Activated CD4-positive, CD25-positive, alpha-beta regulatory T cell treated with anti-CD3 and anti-CD28 coated beads, Interleukin-2, amount 50 U/mL, for 16 hours (primary cell): ENCODE measurements around the gene PGAM2.

Source experiments
- DNase-seq: peaks from one replicate; pipeline ENCODE4 v3.0.0-alpha.2; 2020; ENCODE audit warnings: low read depth, low spot score

Gene PGAM2

DNA sequence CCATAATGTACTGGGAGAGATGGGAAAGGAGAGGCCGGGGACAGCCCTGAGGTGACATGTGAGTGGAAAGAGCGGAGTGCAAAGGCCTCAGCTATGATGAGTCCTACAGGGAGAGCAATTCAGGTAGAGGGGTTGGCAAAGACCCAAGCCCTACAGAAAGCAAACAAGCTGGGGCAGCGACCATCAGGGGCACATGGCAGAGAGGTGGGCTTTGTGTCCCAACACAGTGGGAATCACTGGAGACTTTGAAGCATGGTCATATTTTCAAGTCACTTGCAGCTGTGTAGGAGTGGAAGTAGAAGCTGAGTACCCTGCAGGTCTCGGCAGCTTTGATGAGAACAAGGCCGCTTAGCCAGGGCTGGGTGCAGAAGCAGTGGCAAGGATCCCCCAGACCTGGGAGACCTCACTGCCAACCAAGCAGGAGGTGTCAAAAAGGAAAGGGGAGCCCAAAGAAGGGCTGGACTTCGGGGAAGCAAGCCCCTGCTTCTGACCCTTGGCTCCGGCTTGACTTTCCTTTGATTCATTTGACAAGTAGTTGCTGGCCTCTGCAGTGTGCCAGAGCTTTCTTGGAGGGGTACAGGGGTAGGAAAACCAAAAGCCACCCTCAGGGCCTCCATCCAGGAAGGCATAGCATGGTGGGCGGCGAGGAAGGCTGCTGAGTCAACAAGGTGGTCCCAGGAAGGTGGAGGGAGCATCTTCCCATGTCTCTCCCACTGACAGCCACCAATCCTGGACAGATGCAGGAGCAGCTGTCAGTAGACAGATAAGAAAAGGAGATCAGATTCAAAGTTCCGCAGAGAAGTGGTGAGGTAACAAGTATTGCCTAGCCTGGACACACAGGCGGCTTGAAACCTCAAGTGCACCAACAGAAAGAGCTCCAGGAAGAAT, 1.9 kb upstream of the PGAM2 start:
- DNase-seq, result no peak

DNA sequence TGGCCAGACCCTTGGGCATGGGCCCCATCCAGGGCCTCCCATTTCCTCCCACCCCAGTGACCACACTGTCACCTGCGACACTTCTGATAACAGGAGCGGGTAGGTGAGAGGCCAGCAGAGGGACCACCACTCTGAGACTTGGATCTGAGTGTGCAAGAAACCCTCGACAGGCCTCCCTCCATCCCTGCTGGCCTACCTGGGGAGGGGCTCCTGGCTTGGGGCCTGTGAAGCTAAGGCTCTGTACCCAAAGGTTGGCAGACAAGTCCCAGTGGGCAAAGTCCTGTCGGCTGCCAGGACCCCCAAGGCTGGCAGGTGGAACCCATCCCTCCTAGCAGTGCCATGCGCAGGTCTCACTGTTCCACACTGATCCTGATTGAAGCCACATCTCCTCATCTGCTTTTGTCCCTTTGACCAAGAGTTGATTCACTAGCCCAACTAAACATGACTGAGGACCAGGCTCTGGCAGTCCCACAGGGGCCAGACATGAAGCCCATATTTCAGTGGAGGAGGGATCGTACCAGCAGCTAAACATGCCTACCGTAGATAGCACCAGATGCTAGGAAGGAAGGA, 1.2 kb upstream of the PGAM2 start:
- no peak for DNase-seq

DNA sequence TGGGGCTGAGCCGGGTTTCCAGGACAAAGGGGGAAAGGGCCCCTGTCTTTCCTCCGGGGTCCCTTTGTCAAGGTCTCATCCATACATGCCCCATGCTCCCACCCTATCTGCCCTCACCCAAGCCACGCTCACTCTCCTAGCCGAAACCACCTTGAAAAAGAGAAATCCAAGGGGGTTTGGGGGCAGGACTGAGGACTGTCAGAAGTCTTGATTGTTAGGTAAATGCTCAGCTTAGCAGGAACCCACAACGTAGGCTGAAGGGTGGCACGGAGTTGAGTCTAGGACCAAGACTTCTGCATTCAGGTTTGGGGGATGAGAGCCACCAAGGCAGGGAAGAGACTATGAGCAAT, 719 bp upstream of the PGAM2 start:
- no peak for DNase-seq

DNA sequence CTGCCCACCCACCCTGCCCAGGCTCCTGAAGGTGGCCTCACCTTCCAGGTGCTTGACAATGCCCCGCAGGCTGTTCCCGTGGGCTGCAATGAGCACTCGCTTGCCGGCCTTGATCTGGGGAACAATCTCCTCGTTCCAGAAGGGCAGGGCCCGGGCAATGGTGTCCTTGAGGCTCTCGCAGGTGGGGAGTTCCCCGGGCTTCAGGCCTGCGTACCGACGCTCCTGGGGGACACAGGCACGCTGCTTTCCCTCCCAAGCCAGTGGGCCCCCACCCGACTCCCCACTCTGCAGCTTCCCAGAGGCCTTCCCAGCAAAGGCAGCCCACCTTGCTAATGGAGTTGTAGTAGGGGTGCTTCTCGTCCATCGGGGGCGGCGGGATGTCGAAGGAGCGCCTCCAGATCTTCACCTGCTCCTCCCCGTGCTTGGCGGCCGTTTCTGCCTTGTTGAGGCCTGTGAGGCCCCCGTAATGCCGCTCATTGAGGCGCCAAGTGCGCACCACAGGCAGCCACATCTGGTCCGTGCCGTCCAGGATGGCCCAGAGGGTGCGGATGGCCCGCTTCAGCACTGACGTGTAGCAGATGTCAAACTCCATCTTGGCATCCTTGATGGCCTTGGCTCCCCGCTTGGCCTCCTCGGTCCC, 456 bp downstream of the PGAM2 start:
- DNase-seq, result no peak

DNA sequence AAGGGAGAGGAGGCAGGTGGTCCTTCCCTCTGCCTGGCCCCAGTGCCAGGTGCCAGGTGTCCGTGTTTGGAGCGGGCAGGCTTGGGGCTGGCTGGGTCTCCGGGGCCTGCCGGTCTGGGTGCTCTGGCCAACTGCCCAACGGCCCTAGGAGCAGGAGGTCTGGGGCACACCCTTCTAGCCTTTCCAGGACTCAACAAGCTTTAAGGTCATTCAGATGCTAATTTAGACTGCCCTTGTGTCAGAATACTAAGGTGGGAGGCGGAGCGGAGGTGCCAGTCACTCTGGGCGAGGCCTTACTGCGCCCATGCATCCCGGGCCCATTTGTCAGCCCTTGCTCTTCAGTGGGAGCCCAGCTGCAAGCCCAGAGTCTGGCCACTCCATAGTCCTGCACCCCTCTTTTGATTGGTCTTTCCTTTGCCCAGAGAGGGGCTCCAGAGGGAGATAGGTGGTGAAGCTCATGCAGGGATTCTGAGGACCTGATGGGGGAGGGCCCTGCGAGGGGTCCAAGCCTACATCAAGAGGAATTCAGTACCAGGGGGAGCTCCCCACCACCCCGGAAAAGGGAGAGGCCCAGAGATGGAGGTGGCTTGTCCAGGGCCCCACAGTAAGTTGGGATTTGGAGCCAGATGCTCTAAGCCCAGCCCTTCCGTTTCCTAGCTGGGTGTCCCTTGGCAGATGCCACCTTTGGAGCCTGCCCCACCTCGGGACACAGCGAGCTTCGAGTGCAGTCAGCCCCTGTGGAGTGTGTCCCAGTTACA, 1.3 kb downstream of the PGAM2 start:
- DNase-seq, result no peak

DNA sequence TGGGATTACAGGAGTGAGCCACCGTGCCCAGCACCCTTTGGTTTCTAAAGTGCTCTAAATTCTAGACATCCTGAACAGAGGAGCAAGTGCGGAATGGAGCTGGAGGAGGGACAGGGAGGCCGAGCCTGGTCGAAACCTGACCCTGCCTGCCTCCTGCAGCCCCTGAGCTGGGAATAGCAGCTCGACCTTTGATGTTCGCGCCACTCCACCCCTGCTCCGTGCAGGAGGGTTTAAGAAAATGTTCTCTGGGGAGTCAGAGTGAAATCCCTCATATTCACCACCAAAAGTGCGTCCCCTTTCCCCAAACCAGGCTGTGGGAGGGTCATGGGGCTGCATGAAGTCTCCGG, 1.8 kb downstream of the PGAM2 start:
- no peak for DNase-seq

DNA sequence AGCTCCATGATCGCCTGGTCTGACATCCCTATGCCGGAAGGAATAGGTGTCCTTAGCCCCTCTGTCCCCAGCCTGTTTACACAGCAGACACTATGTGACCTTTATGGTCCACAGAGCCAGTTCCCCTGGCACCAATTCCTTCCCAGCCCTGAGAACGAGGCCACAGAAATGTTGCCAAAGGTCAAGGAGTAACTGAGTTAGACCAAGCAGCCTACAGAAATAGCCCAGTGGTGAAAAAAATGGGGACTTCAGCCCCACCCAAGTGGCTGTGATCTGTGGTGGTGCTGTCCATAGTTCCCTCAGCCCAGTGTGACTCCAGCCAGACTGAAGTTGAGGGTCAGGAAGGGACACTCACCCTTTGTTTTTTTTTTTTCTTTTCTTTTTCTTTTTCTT, 2.5 kb downstream of the PGAM2 start:
- no peak for DNase-seq

DNA sequence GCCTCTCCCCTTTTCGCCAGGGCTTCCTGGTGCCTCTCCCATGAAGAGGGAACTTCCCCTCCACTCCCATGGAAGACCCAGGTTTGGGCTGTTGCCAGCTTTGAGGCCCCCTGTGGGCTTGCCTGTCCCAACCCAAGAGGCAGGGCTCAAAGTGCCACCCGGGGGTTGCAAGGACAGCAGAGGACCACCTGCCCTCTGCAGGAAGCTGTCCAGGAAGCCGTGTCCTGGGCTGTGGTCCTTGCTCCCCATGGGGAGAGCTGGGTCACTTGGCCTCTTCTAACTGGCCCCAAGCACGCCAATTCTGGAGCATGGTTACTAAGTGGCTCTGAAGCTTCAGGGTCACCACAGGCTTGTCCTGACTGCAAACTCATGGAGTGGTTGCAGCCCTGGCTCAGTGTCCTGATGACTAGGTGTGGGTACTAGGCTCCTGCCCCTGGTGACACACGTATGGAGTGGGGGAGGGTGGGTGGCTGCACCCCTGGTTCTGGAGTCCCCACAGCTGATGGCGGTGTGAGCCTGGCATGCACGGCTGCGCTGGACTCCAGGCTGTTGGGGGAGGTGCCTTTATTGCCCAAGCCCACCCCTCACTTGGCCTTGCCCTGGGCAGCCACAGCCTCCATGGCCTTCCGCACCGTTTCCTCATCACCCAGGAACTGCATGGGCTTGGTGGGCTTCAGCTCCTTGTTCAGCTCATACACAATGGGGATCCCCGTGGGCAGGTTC, 3.0 kb downstream of the PGAM2 start:
- DNase-seq, result no peak

DNA sequence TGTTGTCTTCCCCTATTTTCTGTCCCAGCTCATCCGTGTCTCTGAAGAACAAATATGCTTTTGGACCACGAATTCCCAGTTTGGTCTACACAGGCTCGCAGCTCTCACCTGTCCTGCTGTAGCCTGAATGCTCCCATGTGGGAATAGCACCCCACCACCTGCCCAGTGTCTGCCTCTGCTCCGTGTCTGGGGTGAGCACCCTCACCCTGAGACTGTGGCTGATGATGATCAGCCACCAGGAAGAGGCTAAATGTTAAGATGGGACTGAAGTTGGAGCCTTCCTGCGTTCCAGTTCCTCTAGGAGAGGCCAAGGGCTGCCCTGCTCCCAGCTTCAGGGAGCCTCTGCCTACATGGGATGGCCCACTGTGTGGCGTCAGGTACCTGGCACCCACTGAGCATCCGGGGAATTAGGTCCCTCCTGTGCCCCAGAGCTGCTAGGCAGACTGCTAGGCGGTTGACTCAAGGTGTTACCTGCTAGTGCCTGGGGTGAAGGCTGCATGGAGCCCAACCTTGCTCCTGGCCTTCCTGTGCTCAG, 3.7 kb downstream of the PGAM2 start:
- no peak for DNase-seq

DNA sequence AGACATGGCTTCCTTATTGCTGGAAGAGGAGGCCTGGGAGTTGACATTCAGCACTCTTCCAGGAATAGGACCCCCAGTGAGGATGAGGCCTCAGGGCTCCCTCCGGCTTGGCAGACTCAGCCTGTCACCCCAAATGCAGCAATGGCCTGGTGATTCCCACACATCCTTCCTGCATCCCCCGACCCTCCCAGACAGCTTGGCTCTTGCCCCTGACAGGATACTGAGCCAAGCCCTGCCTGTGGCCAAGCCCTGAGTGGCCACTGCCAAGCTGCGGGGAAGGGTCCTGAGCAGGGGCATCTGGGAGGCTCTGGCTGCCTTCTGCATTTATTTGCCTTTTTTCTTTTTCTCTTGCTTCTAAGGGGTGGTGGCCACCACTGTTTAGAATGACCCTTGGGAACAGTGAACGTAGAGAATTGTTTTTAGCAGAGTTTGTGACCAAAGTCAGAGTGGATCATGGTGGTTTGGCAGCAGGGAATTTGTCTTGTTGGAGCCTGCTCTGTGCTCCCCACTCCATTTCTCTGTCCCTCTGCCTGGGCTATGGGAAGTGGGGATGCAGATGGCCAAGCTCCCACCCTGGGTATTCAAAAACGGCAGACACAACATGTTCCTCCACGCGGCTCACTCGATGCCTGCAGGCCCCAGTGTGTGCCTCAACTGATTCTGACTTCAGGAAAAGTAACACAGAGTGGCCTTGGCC, 4.3 kb downstream of the PGAM2 start:
- DNase-seq, result no peak

DNA sequence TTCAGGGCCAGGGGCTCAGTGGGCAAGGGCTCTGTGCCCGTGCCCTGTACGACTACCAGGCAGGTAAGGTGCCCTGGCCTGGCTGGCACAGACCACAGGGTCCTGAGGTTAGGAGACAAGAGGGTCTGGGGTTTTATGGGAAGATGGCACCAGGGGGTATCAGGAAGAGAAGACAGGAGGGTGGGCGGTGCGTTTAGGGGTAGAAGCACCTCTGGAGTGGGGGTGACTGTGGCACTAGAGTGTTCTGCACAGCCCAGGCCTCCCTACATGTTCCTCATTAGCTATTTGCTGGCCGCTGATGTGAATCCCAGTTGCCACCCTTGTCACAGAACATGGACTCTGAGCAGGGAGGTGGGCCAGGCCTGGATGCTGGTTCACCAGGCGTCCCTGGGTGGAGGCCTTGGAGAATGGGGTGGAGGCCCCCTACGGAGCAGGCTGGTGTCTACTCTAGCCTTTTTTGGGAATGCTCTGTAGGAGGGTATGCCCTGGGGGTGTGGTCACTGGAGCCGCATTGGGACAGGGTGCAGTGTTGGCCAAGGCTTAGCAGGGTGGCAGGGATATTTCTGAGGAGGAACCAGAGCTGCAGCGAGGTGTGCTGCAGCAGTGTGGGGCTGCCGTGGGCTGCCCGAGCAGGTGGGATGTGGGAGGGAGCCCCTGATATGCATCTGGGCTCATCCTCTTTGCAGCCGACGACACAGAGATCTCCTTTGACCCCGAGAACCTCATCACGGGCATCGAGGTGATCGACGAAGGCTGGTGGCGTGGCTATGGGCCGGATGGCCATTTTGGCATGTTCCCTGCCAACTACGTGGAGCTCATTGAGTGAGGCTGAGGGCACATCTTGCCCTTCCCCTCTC, 5.0 kb downstream of the PGAM2 start:
- DNase-seq, result no peak

DNA sequence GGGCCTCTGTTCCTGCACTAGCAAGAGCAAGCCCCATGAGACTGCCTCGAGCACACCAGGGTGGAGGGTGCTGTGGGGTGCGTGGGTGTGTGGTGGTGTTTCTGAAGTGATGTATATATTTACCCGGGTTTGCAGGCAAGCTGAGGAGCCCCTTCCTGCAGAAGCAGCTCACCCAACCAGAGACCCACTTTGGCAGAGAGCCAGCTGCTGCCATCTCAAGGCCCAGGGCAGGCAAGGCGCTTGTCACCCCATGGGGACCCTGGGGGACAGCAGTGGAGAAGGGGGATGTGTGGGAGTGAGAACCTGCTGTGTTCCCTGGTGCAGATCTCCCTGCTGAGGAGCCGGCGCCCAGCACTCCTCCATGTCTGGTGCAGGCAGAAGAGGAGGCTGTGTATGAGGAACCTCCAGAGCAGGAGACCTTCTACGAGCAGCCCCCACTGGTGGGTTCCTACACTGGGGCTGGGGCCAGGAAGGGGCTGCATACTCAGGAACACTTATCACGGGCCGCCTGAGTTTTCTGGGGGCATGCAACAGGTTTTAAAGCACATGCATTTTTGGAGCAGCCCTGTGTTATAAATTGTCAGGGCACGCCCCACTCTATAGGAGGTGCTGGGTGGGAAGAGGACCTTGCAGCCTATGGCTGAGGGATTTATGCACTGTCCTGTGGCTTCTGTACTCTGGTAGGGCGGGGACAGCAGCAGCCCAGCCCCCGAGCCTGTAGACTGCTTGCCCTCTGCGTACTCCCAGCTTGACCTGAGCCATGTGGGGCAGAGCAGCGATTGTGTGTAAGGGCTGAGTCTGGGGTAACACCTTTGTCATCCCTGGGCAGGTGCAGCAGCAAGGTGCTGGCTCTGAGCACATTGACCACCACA, 5.9 kb downstream of the PGAM2 start:
- DNase-seq, result no peak

DNA sequence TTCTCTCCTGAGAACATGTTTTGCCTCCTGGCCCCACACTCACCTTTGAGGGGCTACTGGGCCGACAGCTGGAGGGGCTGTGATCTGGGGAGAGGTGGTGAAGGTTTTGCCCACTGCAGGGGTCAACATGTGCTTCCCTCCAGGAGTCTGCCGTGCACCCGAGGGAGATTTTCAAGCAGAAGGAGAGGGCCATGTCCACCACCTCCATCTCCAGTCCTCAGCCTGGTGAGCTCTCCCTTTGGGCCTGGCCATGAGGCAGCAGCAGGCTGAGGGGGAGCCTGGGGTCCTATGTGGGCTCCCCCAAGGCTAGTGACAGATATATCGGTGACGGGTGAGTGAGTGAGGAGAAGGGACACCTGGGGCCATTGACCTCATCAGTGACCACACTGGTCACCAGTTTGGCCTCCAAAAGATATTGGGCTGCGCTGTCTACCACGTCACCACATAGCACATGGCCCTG, 6.6 kb downstream of the PGAM2 start:
- no peak for DNase-seq

DNA sequence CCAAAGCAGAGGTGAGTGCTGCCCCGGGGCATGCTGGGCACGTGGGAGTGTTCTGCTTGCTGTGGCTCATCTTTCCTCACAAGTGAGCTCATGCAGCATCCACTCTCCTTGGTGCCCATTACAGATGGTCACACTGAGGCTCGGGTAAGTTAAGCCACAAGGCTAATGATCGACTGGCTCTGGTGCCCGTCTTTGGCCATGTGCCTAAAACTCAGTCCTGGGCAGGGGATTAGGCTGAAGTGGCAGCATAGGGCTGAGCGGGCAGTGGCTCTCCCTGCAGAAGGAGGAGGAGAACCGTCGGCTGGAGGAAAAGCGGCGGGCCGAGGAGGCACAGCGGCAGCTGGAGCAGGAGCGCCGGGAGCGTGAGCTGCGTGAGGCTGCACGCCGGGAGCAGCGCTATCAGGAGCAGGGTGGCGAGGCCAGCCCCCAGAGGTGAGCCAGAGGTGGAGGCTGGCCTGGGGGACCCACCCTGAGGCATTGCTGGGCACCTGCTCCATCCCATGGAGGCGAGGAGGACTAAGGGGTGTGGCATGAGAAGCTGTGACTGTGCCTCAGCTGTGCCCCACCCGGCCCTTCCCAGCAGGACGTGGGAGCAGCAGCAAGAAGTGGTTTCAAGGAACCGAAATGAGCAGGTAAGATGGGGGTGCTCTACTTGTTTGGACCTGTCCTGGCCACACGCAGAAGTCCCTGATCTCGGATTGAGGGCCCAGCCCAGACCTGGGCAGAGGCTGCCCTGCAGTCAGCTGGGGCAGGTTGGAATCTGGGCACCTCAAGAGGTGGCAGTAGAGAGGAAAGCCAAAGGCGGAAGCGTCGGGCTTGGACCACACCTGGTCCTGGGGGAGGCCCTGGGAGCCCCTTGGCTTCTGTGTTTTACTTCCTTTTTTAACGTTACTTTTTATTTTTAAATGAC, 7.3 kb downstream of the PGAM2 start:
- DNase-seq, result no peak

DNA sequence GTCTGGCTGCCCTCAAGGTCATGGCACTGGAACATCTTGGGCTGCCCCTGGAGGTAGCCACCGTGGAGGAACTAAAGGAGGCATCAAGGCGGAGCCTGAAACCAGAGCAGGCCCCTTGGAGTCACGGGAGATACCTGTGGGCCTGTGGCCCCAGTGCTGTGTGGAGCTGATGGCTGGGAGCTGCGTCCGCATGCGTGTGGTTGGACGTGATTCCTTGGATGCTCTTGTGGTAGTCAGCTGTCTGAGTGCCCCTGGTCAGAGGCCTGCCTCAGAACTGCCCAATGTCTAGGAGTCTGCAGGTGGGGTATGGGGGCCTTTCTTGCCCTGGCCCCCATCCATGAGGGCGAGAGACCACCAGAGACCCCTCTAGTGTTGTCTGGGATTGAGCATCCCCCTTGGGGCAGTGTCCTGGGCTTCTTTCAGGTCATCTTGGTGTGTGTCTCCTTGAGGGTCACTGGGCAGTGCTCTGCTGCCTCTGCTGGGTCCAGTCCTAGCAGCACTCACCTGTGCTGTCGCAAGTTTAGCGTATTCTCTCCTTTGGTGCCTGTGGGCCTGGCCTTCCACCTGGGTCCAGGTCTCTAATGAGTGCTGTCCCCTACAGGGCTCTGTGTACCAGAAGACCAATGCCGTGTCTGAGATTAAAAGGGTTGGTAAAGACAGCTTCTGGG, 8.1 kb downstream of the PGAM2 start:
- DNase-seq, result no peak

DNA sequence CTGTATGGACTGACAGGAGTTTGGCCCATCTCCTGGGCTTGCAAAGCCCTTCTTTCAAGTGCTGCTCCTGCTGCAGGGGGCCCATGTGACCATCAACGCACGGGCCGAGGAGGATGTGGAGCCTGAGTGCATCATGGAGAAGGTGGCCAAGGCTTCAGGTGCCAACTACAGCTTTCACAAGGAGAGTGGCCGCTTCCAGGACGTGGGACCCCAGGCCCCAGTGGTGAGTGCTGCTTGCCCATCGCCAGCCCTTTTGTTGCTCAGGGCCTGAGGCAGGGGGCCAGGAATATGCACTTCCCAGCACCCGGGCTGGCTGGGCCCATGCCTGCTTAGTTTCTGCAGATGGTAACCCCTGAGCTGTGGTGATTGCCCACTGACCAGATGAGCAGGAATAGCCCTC, 8.7 kb downstream of the PGAM2 start:
- DNase-seq, result no peak

DNA sequence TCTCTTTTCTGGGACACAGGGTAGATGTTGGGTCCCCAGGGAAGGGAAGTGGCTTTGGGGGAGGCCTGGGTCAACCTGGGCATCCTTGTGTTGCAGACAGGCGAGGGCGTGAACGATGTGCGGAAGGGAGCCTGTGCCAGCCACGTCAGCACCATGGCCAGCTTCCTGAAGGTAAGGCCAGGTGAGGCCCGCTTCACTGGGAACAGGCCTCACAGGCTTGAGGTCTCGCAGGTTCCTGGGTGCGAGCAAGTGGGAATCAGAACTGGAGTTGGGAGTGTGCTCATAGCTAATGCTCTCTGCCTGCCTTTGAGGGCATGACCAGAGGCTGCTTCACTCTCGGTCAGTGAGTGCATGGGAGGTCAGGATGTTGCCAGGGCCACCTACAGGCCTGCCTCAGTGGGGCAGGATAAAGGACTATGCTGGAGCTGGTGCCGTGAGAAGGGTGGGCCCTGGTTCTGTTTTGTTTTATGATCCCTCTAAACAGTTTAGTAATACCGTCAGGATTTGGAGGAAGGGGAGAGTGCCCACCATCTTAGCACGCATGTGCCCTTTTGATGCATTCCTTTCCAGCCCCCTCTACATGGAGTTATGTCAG, 12.5 kb downstream of the PGAM2 start:
- DNase-seq, result no peak
